HEK293T (cell line): ENCODE measurements around the gene MYOZ1.

ENCODE experiments used
- BHLHE40 ChIP-seq: fragments of 450-650 bp; IDR thresholded peaks from 2 replicates; pipeline ENCODE4 v1.6.1; 2016; ENCODE audit warnings: mild to moderate bottlenecking, moderate library complexity, borderline replicate concordance
- FOXA1 ChIP-seq: fragments of 450-650 bp; IDR thresholded peaks from 2 replicates; pipeline ENCODE4 v1.6.1; 2016; ENCODE audit warnings: mild to moderate bottlenecking
- FOXM1 ChIP-seq: fragments of 450-650 bp; IDR thresholded peaks from 2 replicates; pipeline ENCODE4 v1.6.1; 2017; ENCODE audit warnings: mild to moderate bottlenecking, borderline replicate concordance
- HDGF ChIP-seq: fragments of 450-650 bp; IDR thresholded peaks from 2 replicates; pipeline ENCODE4 v1.6.1; 2017; ENCODE audit warnings: antibody characterized with exemption, borderline replicate concordance
- TF ChIP-seq, protein P1 (sequence below): fragments of 450-650 bp; IDR thresholded peaks from 2 replicates; pipeline ENCODE4 v1.6.1; 2016

DNA sequence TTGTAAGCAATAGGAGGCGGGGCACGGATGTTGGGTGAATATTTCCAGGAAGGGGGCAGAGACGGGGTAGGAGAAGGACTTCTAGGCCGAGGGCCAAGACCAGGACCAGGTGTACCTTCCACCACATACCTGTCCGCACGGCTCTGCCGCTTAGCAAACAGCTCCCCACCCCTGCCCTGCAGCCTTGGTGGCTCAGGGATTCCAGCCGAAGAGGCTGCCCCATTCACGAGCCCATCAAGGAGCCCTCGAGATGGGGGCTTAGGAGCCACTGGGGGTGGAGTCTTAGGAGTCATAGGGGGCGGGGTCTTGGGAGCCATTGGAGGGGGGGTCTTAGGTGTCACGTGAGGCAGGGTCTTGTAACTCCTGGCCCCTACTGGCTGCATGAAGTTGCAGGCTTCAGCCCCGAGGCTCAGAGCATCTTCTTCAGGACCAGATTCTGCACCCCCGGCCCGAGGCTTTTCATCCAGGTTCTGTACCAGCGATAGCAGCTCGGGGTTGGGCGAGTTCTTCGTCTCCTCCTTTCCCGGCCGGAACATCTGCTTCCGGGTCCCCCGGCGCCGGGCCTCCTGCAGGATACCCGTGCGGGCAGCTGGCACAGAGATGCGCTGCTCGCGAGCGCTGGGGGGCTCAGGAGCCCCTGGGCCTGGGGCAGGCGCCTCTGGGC lies 6.1 kb upstream of the MYOZ1 start:
- TF ChIP-seq BHLHE40, result no peak
- TF ChIP-seq, protein P1, sequence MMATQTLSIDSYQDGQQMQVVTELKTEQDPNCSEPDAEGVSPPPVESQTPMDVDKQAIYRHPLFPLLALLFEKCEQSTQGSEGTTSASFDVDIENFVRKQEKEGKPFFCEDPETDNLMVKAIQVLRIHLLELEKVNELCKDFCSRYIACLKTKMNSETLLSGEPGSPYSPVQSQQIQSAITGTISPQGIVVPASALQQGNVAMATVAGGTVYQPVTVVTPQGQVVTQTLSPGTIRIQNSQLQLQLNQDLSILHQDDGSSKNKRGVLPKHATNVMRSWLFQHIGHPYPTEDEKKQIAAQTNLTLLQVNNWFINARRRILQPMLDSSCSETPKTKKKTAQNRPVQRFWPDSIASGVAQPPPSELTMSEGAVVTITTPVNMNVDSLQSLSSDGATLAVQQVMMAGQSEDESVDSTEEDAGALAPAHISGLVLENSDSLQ, result no peak
- no peak for TF ChIP-seq FOXA1
- no peak for TF ChIP-seq HDGF
- TF ChIP-seq FOXM1, result no peak
